SKM-1 (cell line): ENCODE data around the gene AGAP1.
A peak's percentile ranks its signal among the peaks of the same experiment; 100 is the strongest.

Experiments
- DNase-seq: peaks from one replicate; lab custom pipeline; 2025; ENCODE audit not compliant: unreplicated experiment; lab: John Stamatoyannopoulos, UW

Gene AGAP1

GRCh38 chr2:235727174-235727573 lies 233.3 kb downstream of the AGAP1 start:
- DNase-seq, result peak; percentile 50

DNA sequence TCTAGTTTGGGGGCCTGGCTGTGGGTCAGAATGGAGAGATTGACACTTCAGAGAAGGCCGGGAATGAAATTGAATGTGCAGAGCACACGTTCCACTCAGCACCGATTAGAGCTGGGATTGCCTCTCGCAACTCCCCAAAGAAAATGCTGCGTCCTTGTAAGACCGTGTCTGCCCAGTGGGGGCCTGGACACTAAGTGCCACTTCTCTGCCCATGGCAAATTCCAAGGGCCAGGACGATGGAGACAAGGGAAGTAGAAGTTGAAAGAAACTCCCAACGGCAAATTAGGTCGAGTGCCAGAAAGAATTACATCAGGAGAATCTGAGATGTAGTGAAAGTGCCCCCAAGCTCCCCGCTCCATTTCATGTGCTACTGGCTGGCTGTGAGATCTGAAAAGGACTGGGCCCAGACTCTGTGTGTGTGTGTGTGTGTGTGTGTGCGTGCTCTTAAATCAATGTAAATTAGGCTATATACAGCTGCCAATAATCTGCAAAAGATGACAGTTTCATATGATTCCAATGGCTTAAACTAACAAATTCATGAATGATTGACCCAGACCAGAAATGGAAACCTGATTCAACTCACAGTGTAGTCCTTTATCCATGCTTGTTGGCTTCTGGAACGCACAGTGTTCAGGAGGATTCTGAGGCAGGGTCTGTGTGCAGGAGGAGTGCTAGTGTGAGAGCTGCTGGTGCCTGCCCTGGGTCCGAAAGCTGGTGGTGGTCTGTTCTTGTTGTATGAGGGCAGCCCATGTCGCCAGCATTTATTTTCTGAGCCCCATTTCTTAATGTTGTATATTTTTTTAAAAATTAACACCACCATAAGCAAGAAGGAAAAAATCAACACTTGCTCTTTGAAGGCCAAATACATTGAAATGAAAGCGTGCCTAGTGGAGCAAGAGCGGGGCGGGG lies 234.3 kb downstream of the AGAP1 start:
- DNase-seq, result no peak

DNA sequence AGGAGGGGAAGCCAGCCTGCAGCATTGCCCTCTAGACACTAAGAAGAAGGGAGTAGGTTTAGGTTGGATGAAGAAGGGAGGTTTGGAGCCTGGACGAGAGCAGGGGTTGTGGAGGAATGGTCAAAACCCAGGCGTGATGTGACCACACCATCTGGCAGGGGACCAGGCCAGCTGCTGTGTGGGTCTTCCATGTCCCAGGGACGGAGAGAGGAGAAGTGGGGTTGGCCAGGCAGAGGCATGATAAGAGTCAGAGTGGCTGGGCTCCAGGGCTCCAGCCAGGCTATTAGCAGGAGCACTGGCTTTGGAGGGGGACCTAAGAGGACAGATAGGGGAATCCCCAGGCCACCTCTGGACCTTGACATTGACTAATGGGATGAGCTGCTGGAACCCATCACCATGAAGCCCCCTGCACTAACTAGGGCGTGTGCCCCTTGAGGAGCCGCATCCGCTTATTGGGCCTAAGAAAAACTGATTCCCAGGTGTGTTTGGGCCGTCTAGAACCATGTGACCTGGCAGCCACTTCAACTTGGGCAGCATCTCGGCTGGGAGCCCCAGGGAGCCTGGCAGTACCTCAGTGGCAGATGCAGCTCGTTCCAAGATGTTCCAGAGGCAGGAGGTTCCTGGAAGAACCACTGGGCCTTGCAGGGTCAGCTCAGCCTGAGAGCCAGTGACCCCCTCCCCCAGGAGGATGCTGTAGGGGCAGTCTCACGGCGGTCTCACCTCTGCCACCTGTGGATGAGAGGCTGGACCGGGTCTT lies 235.1 kb downstream of the AGAP1 start:
- DNase-seq, result no peak

GRCh38 chr2:235729557-235729947 lies 235.7 kb downstream of the AGAP1 start:
- DNase-seq, result no peak

GRCh38 chr2:235730115-235730514 lies 236.3 kb downstream of the AGAP1 start:
- no peak for DNase-seq

GRCh38 chr2:235733761-235734160 lies 239.9 kb downstream of the AGAP1 start:
- no peak for DNase-seq

GRCh38 chr2:235734168-235734567 lies 240.3 kb downstream of the AGAP1 start:
- DNase-seq, result no peak

DNA sequence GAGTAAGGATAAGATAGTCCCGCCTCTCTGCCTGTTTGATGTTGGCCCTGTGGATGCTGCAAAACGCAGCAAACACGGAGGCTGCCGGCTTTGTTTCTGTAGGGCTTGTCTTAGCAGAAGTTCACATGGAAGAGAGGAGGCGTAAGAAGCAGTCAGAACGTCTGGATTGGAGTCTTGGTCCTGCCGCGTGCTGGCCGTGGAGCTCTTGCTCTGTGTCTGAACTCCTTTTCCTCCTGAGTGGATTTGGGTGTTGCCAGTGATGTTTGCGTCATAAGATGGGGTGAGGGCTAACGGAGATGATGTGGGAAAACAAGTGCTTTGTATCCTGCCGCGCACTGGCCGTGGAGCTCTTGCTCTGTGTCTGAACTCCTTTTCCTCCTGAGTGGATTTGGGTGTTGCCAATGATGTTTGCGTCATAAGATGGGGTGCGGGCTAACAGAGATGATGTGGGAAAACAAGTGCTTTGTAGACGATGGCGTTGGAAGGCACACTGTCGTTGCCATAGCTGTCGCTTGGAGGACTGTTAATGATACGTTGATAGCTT lies 240.9 kb downstream of the AGAP1 start:
- DNase-seq, result no peak

DNA sequence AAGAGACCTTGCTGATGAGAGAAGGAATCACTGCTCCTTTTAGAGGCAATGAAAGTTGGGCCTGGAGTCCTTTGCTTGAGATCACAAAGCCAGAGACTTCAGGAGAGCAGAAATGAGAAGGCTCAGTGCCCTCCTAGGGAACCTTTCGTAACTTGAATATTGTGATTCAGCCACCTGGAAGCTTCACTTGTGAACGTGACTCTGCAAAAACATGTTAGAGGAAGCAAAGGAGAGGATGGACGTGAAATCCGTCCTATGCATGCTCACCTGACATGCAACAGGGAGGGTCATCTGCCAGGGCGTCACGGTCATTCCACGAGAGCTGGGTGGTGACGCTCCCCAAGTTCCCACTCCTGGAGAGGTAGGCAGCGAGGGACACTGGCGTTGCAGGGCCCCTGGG lies 243.6 kb downstream of the AGAP1 start:
- no peak for DNase-seq

DNA sequence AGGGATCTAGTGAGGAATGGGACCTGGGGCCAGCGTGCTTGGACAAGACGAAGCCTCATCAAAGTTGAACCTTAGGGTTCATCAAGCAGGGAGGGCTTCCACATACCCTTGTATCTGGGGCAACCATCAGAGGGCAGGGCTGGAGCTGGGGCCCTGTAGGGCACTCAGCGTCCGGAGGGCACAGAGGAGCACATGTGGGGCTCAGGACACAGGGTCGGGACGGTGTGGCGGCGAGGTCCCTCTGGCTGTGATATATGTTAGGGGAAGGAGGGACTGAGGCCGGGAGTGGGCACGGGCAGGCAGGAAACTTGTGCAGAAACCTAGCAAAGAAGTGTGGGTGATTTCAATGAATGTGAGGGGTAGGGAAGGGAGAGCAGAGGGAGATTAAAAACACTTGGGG lies 244.0 kb downstream of the AGAP1 start:
- no peak for DNase-seq

DNA sequence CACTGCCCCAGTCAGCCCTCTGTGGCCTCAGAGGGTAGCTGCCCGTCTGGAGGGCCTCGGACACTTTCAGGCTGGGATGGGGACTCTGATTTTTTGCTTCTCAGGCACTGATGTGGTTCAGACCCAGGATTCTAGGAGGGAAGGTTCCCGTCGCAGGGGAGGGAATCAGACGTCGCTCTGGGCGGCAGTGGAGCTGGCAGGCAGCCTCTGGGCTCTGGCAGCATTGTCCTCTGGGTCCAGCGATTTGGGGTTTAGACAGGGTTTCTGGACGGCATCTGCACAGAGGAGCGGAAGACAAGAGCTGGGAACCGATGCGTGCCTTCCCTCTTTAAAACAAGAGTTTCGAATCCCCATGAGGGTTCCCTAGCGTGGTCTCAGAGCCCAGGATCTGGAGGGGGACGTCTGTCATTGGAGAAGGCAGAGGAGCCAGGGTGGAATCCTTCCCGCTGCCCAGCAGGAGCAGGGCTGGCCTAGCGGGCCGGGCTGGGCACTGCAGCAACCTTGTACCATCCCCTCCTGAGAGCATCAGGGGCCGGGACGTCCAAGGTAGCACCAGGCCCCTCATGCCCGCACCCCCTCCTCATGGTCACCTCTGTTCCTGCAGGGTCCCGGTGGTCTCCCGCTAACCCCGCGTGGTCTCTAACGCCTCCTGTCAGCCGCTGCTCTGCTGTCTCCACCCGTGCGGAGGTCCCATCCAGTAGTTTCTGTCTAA lies 246.0 kb downstream of the AGAP1 start:
- DNase-seq, result no peak

GRCh38 chr2:235740821-235741220 lies 247.0 kb downstream of the AGAP1 start:
- DNase-seq, result no peak

GRCh38 chr2:235744161-235744560 lies 250.3 kb downstream of the AGAP1 start:
- DNase-seq, result no peak

DNA sequence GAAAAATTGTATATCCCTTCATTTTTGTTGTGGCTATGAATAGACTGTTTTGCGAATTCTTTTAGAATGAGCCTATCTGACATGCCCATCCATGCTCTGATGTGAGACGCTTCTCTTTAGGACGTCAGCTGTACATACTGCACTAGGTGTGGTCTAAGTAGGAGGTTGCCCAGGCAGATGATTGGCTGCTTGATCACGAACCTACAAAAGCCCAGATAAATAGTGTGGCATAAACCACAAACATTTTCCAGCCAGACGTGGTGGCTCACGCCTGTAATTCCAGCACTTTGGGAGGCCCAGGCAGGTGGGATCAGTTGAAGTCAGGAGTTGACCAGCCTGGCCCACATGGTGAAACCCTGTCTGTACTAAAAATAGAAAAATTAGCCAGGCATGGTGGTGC lies 251.8 kb downstream of the AGAP1 start:
- no peak for DNase-seq

- DNase-seq, result peak; percentile 55
Observed at GRCh38 chr2:235746257-235746934, 252.6 kb downstream of the AGAP1 start.

DNA sequence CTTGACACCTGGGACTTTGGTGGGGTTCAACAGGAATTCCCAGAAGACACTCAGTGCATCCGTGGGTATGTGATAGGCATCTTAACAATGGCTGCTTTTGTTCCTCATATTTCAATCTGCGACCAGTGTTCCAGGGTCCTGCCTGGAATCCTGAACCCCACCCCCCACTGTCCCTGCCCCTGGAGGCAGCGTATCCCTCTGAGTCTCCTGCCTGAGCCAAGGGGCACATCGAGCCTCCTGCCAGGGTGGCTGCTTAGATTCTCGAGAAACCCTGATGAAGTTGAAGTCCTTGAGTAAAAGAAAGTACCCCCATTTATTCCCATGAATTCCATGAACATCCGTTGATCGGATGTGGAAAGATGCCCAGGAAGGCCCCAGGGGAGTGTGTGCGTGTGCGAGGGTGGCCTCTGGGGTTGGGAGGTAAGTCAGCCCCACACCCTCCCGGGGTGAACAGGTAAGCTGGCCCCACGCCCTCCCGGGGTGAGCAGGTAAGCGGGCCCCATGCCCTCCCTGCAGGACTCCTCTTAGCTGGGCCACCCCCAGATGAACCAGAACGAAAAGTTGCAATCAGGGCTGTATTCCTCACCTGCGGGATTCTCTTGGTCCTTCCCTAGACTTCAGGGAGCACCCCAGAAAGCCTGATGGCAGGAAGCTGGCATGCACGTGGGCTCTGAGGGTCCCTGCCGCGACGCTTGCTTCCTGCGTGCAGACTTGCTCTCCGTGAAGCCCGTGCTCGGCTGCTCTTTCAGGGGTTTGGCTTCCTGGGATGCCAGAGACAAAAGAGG lies 253.3 kb downstream of the AGAP1 start:
- no peak for DNase-seq

DNA sequence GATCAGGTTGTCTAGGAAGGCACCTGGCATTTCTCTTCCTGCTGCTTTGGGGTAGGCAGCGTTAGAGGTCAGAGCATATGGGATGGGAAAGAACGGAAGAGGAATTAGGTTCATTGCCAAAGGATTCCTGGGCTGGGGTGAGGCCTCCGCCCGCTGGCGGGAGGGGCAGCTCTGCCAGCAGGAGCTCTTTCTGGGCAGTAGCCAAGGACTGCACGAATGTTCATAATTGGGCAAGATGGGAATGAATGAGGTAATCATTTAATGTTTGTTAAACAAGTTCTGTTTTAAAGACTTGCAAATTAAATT lies 253.9 kb downstream of the AGAP1 start:
- no peak for DNase-seq

GRCh38 chr2:235749121-235749770 lies 255.4 kb downstream of the AGAP1 start:
- no peak for DNase-seq

DNA sequence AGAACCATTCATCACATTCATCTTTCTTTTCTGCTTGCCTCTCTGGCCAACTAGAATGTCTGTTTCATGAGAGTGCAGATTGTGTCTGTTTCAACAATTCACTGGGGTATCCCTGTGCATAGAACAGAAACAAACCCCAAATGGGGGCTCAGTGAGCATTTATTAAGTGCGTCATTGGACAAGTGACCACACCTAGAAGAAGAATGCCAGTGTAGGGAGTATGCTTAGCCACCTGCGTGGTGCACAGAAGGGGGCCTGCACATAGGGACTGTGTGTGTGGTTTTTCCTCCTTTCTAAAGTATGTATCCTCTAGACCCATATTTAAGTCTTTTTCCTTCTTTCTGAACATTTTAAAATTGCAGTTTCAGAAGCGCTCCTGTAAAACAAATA lies 255.9 kb downstream of the AGAP1 start:
- no peak for DNase-seq

DNA sequence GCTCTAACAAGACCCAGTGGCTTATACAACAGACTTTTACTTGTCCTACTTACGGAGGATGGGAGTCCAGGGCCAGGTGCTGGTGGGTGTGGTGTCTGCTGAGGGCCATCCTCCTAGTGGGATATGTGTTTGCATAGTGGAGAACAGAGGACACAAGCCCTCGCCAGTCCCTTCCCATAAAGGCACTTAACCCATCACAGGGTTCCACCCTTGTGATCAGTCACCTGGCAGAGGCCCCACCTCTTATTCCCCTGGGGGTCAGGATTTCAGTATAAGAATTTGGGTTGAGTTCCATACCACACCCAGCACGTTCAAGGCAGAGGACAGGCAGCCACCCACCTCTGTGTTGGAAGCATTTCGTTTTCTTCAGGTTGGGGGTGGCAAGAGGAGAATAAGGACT lies 259.0 kb downstream of the AGAP1 start:
- DNase-seq, result no peak
